Activated naive CD4-positive, alpha-beta T cell treated with anti-CD3 and anti-CD28 coated beads, Interleukin-2, amount 10 ng/mL, durations not matched to agents 7 days and 5 days (primary cell): ENCODE measurements around the gene HYAL4.

Experiments
- CTCF ChIA-PET: fragments of 350-600 bp; sonication (Branson Sonifier 250); formaldehyde crosslinking; loops from one replicate; lab custom pipeline; 2021; ENCODE audit warnings: antibody characterized with exemption; lab: Charles Lee
- DNase-seq: peaks from one replicate; pipeline ENCODE4 v3.0.0-alpha.2; 2020
- H3K27ac Mint-ChIP-seq: one replicate; pipeline ENCODE4 v1.8.0; 2021; ENCODE audit warnings: mild to moderate bottlenecking, moderate library complexity, mixed read lengths
- H3K27me3 Mint-ChIP-seq: one replicate; pipeline ENCODE4 v1.8.0; 2021; ENCODE audit warnings: mild to moderate bottlenecking, mixed read lengths
- H3K36me3 Mint-ChIP-seq: one replicate; pipeline ENCODE4 v1.8.0; 2021; ENCODE audit warnings: mixed read lengths
- H3K4me1 Mint-ChIP-seq: one replicate; pipeline ENCODE4 v1.8.0; 2021; ENCODE audit warnings: mixed read lengths
- H3K4me3 Mint-ChIP-seq: one replicate; pipeline ENCODE4 v1.8.0; 2021; ENCODE audit warnings: mild to moderate bottlenecking, moderate library complexity, mixed read lengths
- H3K9me3 Mint-ChIP-seq: one replicate; pipeline ENCODE4 v1.8.0; 2021; ENCODE audit warnings: mixed read lengths

The HYAL4 gene

GRCh38 chr7:123901101-123901500 is 56.1 kb downstream of the HYAL4 start:
- Mint-ChIP-seq H3K4me1 (no peaks in the 10 kb centered on the region), H3K9me3 (no peaks in the 10 kb centered on the region), H3K27ac (no peak overlapping the region), H3K36me3 (no peaks in the 10 kb centered on the region), H3K4me3 (no peak overlapping the region), H3K27me3 (no peaks in the 10 kb centered on the region)
- no peak for DNase-seq
- CTCF ChIA-PET = no interaction called here

- CTCF ChIA-PET = no interaction called here
- no peak overlapping the region for H3K27ac Mint-ChIP-seq
- no peak overlapping the region for H3K4me3 Mint-ChIP-seq
- no peak for DNase-seq
- no peaks in the 10 kb centered on the region for H3K36me3 Mint-ChIP-seq
- H3K4me1 Mint-ChIP-seq = no peaks in the 10 kb centered on the region
- no peaks in the 10 kb centered on the region for H3K27me3 Mint-ChIP-seq
- H3K9me3 Mint-ChIP-seq = no peaks in the 10 kb centered on the region
These were observed 60.7 kb downstream of the HYAL4 start for GRCh38 chr7:123905714-123906113.

- H3K4me1 Mint-ChIP-seq = no peaks in the 10 kb centered on the region
- no peak overlapping the region for H3K27ac Mint-ChIP-seq
- H3K36me3 Mint-ChIP-seq = no peaks in the 10 kb centered on the region
- DNase-seq = no peak
- CTCF ChIA-PET = no interaction called here
- H3K27me3 Mint-ChIP-seq = no peaks in the 10 kb centered on the region
- H3K4me3 Mint-ChIP-seq = no peak overlapping the region
- H3K9me3 Mint-ChIP-seq = no peaks in the 10 kb centered on the region
These were observed 71.3 kb downstream of the HYAL4 start for GRCh38 chr7:123916240-123916724.

GRCh38 chr7:123917878-123918277 is 72.9 kb downstream of the HYAL4 start:
- Mint-ChIP-seq H3K27me3 (no peaks in the 10 kb centered on the region), H3K36me3 (no peaks in the 10 kb centered on the region), H3K9me3 (no peaks in the 10 kb centered on the region), H3K27ac (no peak overlapping the region), H3K4me3 (no peak overlapping the region), H3K4me1 (no peaks in the 10 kb centered on the region)
- CTCF ChIA-PET = no interaction called here
- no peak for DNase-seq

GRCh38 chr7:123918309-123918708 is 73.3 kb downstream of the HYAL4 start:
- Mint-ChIP-seq H3K27ac (no peak overlapping the region), H3K27me3 (no peaks in the 10 kb centered on the region), H3K9me3 (no peaks in the 10 kb centered on the region), H3K4me3 (no peak overlapping the region), H3K4me1 (no peaks in the 10 kb centered on the region), H3K36me3 (no peaks in the 10 kb centered on the region)
- CTCF ChIA-PET = no interaction called here
- no peak for DNase-seq

GRCh38 chr7:123923599-123923998 is 78.6 kb downstream of the HYAL4 start:
- no peaks in the 10 kb centered on the region for H3K4me1 Mint-ChIP-seq
- no peaks in the 10 kb centered on the region for H3K27me3 Mint-ChIP-seq
- H3K9me3 Mint-ChIP-seq = no peaks in the 10 kb centered on the region
- no peak overlapping the region for H3K27ac Mint-ChIP-seq
- H3K36me3 Mint-ChIP-seq = no peaks in the 10 kb centered on the region
- CTCF ChIA-PET = interaction anchor here (1.0 kb wide), 1 partner anchor 126 kb away, joined by 4 read pairs; no protein-coding TSS in a partner anchor
- no peak overlapping the region for H3K4me3 Mint-ChIP-seq
- DNase-seq = no peak

GRCh38 chr7:123924941-123925340 is 80.0 kb downstream of the HYAL4 start, which contains the start of gene SPAM1:
TSS of gene SPAM1 (plus strand) at chr7:123925241. CDS start at chr7:123953571, 28,330 bp downstream.
- CTCF ChIA-PET = interaction anchor here (0.7 kb wide), 1 partner anchor 532 kb away, joined by 3 read pairs; no protein-coding TSS in a partner anchor
- Mint-ChIP-seq H3K9me3 (no peaks in the 10 kb centered on the region), H3K4me3 (no peak within 1 kb of the TSS), H3K36me3 (no peaks in the 10 kb centered on the region), H3K27me3 (no peaks in the 10 kb centered on the region), H3K4me1 (no peaks in the 10 kb centered on the region), H3K27ac (no peak within 1 kb of the TSS)
- DNase-seq = no peak
